Measurements from ENCODE around the gene MIA. TPM values are rescaled to one million over a fixed set of nuclear protein-coding genes. Genes with fewer than 3 reads are reported as not detected.
"Not testable (repeated sequence)": the region's sequence is repeated elsewhere in the genome, so short reads cannot be mapped to it uniquely, and the experiment has no call there.

MIA gene
- total and polyA plus RNA-seq, 7 donors = 0.38 to 1.3 (median 0.77) TPM; not detected in 4

GRCh38 chr19:40781140-40781539 is 5.8 kb downstream of the MIA start:
- intact Hi-C loops (cut with DNase I) = no loop called here
- 96 to 99% (median 97%) methylated on average over 7 of the region's 7 CpGs for WGBS, 3 donors

DNA sequence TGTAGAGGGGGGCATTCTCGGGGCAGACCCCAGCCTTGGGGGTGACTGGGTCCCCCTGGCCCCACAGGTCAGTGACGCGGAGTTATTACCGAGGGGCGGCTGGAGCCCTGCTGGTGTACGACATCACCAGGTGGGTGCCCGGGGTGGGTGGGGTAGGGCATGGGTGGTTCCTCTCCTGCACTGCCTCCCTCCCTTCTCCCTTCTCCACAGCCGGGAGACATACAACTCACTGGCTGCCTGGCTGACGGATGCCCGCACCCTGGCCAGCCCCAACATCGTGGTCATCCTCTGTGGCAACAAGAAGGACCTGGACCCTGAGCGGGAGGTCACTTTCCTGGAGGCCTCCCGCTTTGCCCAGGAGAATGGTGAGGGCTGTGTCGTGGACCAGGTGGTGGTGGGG is 8.4 kb downstream of the MIA start:
- Histone ChIP-seq H3K4me3 (no peak overlapping the region), H3K27me3 (ENCODE audit: insufficient read depth in 3 of 3, low read length in 2 of 3) (no peaks in the 10 kb centered on the region), H3K4me1 (peaks cover 4% of the 10 kb centered on the region), H3K27ac (no peak overlapping the region), H3K36me3 (ENCODE audit: insufficient read depth in 1 of 2, low read depth in 1 of 2) (peaks cover 0 to 23% of the 10 kb centered on the region in 2 donors), H3K9me3 (no peaks in the 10 kb centered on the region)
- 91% methylated on average over 14 of the region's 14 CpGs for WGBS, 3 donors
- DNase-seq = no peak
- TF ChIP-seq CTCF (IDR thresholded peaks at IDR 0.05) = no peak
- intact Hi-C loops (cut with DNase I) = no loop called here
- ATAC-seq = peak in 1 of 4 donors; percentile 13

More at GRCh38 chr19:40781140-40781539, 5.8 kb downstream of the MIA start:
- H3K4me3 ChIP-seq = no peak overlapping the region
- no peak for DNase-seq
- no peaks in the 10 kb centered on the region for H3K9me3 ChIP-seq
- no peak overlapping the region for H3K27ac ChIP-seq
- ATAC-seq = no peak
- no peak for TF ChIP-seq CTCF (IDR thresholded peaks at IDR 0.05)
- peaks cover 12% of the 10 kb centered on the region for H3K4me1 ChIP-seq
- no peaks in the 10 kb centered on the region for H3K27me3 ChIP-seq (ENCODE audit: insufficient read depth in 3 of 3, low read length in 2 of 3)
- H3K36me3 ChIP-seq (ENCODE audit: insufficient read depth in 1 of 2, low read depth in 1 of 2) = peaks cover 0 to 17% of the 10 kb centered on the region in 2 donors

DNA sequence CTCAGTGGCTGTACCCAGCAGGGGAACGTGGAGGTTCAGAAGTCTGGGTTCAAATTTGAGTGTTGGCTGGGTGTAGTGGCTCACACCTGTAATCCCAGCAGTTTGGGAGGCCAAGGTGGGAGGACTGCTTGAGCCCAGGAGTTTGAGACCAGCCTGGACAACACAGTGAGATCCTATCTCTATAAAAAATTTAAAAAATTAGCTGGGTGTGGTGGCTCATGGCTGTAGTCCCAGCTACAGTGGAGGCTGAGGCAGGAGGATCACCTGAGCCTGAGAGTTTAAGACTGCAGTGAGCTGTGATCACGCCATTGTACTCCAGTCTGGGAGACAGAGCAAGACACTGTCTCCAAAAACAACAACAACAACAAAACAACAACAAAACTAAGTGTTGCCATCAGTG is 8.8 kb downstream of the MIA start:
- H3K27ac ChIP-seq; H3K9me3 ChIP-seq; H3K4me1 ChIP-seq; DNase-seq; intact Hi-C loops (cut with DNase I); ATAC-seq; H3K4me3 ChIP-seq; H3K27me3 ChIP-seq (ENCODE audit: insufficient read depth in 3 of 3, low read length in 2 of 3): not testable (repeated sequence)
- H3K36me3 ChIP-seq (ENCODE audit: insufficient read depth in 1 of 2, low read depth in 1 of 2) = peaks cover 0 to 23% of the 10 kb centered on the region in 2 donors
- WGBS, 3 donors = 90 to 97% (median 94%) methylated on average over 2 of the region's 2 CpGs

DNA sequence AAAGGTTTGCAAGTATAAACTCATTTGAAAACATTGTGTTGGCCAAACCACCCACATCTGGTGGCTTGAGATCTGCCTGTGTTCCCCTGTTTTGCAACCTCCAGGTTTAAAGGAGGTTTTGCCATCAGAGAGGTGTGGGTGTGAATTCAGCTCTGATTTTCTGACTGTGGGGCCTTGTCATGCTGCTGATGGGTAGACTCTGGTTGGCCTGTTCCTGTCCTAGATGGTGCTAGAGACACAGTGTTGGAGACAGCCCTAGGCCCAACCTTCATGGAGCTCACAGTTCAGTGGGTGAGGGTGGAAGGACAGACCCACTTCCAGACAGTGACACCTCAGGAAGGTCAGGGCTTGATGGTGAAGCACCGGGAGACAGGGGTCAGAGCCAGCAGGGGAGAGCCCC is 10.2 kb downstream of the MIA start:
- intact Hi-C loops (cut with DNase I) = no loop called here
- no peak for DNase-seq
- Histone ChIP-seq H3K27ac (no peak overlapping the region), H3K4me1 (no peaks in the 10 kb centered on the region), H3K27me3 (ENCODE audit: insufficient read depth in 3 of 3, low read length in 2 of 3) (no peaks in the 10 kb centered on the region), H3K4me3 (no peak overlapping the region), H3K36me3 (ENCODE audit: insufficient read depth in 1 of 2, low read depth in 1 of 2) (peaks cover 0 to 28% of the 10 kb centered on the region in 2 donors), H3K9me3 (no peaks in the 10 kb centered on the region)
- WGBS, 3 donors = 57 to 67% (median 65%) methylated on average over 1 of the region's 1 CpG
- no peak for TF ChIP-seq CTCF (IDR thresholded peaks at IDR 0.05)
- ATAC-seq = no peak

DNA sequence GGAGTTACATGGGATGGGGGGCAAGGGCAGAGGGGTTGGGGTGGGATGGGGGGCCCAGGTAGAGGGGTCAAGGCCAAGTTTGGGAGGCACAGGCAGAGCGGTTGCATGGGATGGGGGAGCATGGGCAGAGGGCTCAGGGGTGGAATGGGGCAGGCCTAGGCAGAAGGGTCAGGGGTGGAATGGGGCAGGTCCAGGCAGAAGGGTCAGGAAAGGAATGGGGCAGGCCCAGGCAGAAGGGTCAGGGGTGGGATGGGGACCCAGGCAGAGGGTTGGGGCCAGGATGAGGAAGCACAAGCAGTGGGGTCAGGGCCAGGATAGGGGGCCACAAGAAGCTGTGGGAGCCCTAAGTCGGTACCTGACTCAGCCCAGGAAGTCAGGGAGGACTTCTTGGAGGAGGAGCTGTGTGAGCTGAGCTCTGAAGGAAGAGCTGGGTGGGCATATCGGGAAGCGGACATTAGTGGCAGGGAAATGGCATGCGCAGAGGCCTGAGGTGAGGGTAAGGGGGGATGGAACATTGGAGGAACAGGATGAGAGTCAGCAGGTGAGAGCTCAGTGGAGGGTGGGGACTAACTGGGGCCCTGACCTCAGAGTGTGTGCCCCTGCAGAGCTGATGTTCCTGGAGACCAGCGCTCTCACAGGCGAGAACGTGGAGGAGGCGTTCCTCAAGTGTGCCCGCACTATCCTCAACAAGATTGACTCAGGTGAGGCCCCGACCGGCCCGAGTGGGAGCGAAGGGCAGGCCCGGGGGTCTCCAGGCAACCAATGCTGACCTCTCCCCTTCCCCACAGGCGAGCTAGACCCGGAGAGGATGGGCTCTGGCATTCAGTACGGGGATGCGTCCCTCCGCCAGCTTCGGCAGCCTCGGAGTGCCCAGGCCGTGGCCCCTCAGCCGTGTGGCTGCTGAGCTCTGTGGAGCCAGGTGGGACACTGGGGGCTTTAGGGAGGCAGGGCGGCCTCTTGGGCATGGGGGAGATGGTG is 11.0 kb downstream of the MIA start:
- DNase-seq (no peak), ATAC-seq (no peak)
- no peaks in the 10 kb centered on the region for H3K4me1 ChIP-seq
- no peak overlapping the region for H3K4me3 ChIP-seq
- intact Hi-C loops (cut with DNase I) = no loop called here
- H3K27me3 ChIP-seq (ENCODE audit: insufficient read depth in 3 of 3, low read length in 2 of 3) = no peaks in the 10 kb centered on the region
- no peaks in the 10 kb centered on the region for H3K9me3 ChIP-seq
- H3K36me3 ChIP-seq (ENCODE audit: insufficient read depth in 1 of 2, low read depth in 1 of 2) = peaks cover 0 to 28% of the 10 kb centered on the region in 2 donors
- no peak overlapping the region for H3K27ac ChIP-seq
- WGBS, 3 donors = 89 to 92% (median 91%) methylated on average over 23 to 25 of the region's 25 CpGs
- no peak for TF ChIP-seq CTCF (IDR thresholded peaks at IDR 0.05)

Measured in psoas muscle (tissue), 8 donors.